PFSK-1 (cell line): ENCODE results near the gene MLYCD.

Experiments used
- FOXP2 ChIP-seq: optimal IDR thresholded peaks from 2 replicates; pipeline ENCODE3; 2011; ENCODE audit warnings: borderline replicate concordance, control low read depth, inconsistent platforms; ENCODE audit not compliant: insufficient read depth; ENCODE audit errors: extremely low read length, extremely low read depth
- POLR2AphosphoS5 ChIP-seq: IDR thresholded peaks from 2 replicates; pipeline ENCODE4 v1.6.1; 2012; ENCODE audit warnings: low read depth, mild to moderate bottlenecking, control low read depth, low read length, moderate library complexity
- SIN3A ChIP-seq: IDR thresholded peaks from 2 replicates; pipeline ENCODE4 v1.6.1; 2012; ENCODE audit warnings: mild to moderate bottlenecking, low read length, moderate library complexity, borderline replicate concordance; ENCODE audit not compliant: insufficient read depth
- TAF1 ChIP-seq: IDR thresholded peaks from 2 replicates; pipeline ENCODE4 v1.6.1; 2012; ENCODE audit warnings: low read length, control low read depth, borderline replicate concordance; ENCODE audit not compliant: insufficient read depth
- TF ChIP-seq, protein P1 (sequence below), 2 experiments: IDR thresholded peaks; 2 replicates each; pipeline versions ENCODE4 v1.6.1 to v1.8.0; 2011 to 2012; ENCODE audit warnings: low read depth in 2 of 2, low read length in 2 of 2, control low read depth in 1 of 2, inconsistent platforms in 1 of 2, mild to moderate bottlenecking in 1 of 2, moderate library complexity in 1 of 2; ENCODE audit not compliant: insufficient read depth in 1 of 2

The MLYCD gene

GRCh38 chr16:83943516-83944050 is 44.7 kb downstream of the MLYCD start:
- TF ChIP-seq POLR2AphosphoS5 (no peak), FOXP2 (no peak), TAF1 (no peak), SIN3A (no peak)
- TF ChIP-seq, protein P1, sequence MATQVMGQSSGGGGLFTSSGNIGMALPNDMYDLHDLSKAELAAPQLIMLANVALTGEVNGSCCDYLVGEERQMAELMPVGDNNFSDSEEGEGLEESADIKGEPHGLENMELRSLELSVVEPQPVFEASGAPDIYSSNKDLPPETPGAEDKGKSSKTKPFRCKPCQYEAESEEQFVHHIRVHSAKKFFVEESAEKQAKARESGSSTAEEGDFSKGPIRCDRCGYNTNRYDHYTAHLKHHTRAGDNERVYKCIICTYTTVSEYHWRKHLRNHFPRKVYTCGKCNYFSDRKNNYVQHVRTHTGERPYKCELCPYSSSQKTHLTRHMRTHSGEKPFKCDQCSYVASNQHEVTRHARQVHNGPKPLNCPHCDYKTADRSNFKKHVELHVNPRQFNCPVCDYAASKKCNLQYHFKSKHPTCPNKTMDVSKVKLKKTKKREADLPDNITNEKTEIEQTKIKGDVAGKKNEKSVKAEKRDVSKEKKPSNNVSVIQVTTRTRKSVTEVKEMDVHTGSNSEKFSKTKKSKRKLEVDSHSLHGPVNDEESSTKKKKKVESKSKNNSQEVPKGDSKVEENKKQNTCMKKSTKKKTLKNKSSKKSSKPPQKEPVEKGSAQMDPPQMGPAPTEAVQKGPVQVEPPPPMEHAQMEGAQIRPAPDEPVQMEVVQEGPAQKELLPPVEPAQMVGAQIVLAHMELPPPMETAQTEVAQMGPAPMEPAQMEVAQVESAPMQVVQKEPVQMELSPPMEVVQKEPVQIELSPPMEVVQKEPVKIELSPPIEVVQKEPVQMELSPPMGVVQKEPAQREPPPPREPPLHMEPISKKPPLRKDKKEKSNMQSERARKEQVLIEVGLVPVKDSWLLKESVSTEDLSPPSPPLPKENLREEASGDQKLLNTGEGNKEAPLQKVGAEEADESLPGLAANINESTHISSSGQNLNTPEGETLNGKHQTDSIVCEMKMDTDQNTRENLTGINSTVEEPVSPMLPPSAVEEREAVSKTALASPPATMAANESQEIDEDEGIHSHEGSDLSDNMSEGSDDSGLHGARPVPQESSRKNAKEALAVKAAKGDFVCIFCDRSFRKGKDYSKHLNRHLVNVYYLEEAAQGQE (IDR thresholded peaks at IDR 0.05; ENCODE audit: insufficient read depth in 1 of 2, low read depth in 2 of 2, low read length in 2 of 2): no peak

- TF ChIP-seq, protein P1 (IDR thresholded peaks at IDR 0.05; ENCODE audit: insufficient read depth in 1 of 2, low read depth in 2 of 2, low read length in 2 of 2): no peak
- TF ChIP-seq TAF1 (no peak), POLR2AphosphoS5 (no peak), SIN3A (no peak), FOXP2 (no peak)
Observed at GRCh38 chr16:83945587-83945986, 46.7 kb downstream of the MLYCD start.

DNA sequence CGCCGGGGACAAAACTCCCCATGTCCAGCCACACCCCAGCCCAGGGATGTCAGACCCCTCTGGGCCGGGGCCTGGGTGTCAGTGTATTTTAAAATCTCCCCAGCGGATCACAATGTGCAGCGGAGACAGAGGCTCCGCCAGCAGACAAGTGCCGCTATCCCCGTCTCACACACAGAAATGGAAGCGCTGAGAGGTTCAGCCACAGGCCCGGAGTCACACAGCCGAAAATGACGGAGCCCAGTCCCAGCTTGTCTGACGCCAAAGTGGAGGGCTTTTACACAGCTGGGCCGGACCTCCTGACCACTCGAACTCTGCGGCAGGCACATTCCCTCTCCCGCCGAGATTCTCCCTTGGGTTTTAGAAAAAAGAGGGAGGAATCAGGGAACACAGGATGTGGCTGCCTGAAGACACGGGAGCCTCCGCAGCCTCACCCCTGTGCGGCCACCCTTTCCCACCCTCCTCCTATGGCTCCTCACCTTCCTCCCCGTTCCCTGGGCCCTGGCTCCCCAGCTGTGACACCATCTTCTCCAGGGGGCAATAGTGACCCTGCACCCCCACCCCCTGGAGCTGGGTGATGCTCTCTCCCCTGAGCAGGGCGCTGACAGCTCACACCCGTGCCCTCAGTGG is 47.4 kb downstream of the MLYCD start:
- no peak for TF ChIP-seq TAF1
- TF ChIP-seq, protein P1 (IDR thresholded peaks at IDR 0.05; ENCODE audit: insufficient read depth in 1 of 2, low read depth in 2 of 2, low read length in 2 of 2): no peak
- no peak for TF ChIP-seq POLR2AphosphoS5
- TF ChIP-seq FOXP2: no peak
- no peak for TF ChIP-seq SIN3A

GRCh38 chr16:83946781-83947566 is 48.1 kb downstream of the MLYCD start:
- TF ChIP-seq TAF1: no peak
- TF ChIP-seq POLR2AphosphoS5: no peak
- TF ChIP-seq FOXP2: no peak
- TF ChIP-seq, protein P1 (IDR thresholded peaks at IDR 0.05; ENCODE audit: insufficient read depth in 1 of 2, low read depth in 2 of 2, low read length in 2 of 2): no peak
- TF ChIP-seq SIN3A: no peak
